ENCODE measurements around the gene LRP1.

Gene LRP1

GRCh38 chr12:57178213-57178612 lies 49.9 kb downstream of the LRP1 start:
- DNase-seq (ENCODE audit: low read depth in 1 of 2, low spot score in 1 of 2), result no peak
- no peak overlapping the region for H3K27ac ChIP-seq (replicated peaks)
- H3K27me3 ChIP-seq (ENCODE audit: insufficient read depth, poor library complexity, severe bottlenecking), result peaks cover 11% of the 10 kb centered on the region
- no peak overlapping the region for H3K4me3 ChIP-seq (replicated peaks; ENCODE audit: insufficient read depth, low read length)
- TF ChIP-seq CTCF (IDR thresholded peaks at IDR 0.05; ENCODE audit: insufficient read depth, low read length), result no peak
- no peak for TF ChIP-seq SPI1 (IDR thresholded peaks at IDR 0.05; ENCODE audit: borderline replicate concordance, low read depth)
- TF ChIP-seq POLR2AphosphoS5 (IDR thresholded peaks at IDR 0.05; ENCODE audit: low read depth), result no peak
- TF ChIP-seq GABPA (IDR thresholded peaks at IDR 0.05; ENCODE audit: low read depth), result no peak
- TF ChIP-seq, protein P1, sequence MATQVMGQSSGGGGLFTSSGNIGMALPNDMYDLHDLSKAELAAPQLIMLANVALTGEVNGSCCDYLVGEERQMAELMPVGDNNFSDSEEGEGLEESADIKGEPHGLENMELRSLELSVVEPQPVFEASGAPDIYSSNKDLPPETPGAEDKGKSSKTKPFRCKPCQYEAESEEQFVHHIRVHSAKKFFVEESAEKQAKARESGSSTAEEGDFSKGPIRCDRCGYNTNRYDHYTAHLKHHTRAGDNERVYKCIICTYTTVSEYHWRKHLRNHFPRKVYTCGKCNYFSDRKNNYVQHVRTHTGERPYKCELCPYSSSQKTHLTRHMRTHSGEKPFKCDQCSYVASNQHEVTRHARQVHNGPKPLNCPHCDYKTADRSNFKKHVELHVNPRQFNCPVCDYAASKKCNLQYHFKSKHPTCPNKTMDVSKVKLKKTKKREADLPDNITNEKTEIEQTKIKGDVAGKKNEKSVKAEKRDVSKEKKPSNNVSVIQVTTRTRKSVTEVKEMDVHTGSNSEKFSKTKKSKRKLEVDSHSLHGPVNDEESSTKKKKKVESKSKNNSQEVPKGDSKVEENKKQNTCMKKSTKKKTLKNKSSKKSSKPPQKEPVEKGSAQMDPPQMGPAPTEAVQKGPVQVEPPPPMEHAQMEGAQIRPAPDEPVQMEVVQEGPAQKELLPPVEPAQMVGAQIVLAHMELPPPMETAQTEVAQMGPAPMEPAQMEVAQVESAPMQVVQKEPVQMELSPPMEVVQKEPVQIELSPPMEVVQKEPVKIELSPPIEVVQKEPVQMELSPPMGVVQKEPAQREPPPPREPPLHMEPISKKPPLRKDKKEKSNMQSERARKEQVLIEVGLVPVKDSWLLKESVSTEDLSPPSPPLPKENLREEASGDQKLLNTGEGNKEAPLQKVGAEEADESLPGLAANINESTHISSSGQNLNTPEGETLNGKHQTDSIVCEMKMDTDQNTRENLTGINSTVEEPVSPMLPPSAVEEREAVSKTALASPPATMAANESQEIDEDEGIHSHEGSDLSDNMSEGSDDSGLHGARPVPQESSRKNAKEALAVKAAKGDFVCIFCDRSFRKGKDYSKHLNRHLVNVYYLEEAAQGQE (IDR thresholded peaks at IDR 0.05; ENCODE audit: insufficient replicate concordance, low read depth), result no peak

DNA sequence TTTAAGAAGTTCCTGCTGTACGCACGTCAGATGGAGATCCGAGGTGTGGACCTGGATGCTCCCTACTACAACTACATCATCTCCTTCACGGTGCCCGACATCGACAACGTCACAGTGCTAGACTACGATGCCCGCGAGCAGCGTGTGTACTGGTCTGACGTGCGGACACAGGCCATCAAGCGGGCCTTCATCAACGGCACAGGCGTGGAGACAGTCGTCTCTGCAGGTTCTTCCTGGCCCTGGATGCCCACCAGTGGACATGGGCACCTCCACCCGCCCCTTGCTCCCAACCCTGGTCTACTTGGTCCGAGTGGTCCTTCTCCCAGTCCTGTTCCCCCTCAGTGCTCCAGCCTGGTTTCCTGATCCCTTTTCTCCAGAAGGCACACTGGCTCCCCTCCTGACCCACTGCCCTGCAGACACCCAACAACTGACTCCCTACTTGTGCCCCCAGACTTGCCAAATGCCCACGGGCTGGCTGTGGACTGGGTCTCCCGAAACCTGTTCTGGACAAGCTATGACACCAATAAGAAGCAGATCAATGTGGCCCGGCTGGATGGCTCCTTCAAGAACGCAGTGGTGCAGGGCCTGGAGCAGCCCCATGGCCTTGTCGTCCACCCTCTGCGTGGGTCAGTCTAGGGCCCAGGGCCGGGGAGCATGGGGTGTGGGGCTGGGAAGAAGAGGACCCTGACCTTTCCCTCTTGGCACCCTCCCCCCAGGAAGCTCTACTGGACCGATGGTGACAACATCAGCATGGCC lies 51.2 kb downstream of the LRP1 start:
- Histone ChIP-seq H3K4me3 (replicated peaks; ENCODE audit: insufficient read depth, low read length) (no peak overlapping the region), H3K27me3 (ENCODE audit: insufficient read depth, poor library complexity, severe bottlenecking) (peaks cover 11% of the 10 kb centered on the region), H3K27ac (replicated peaks) (no peak overlapping the region)
- DNase-seq (ENCODE audit: low read depth in 1 of 2, low spot score in 1 of 2), result no peak
- TF ChIP-seq SPI1 (IDR thresholded peaks at IDR 0.05; ENCODE audit: borderline replicate concordance, low read depth) (no peak), CTCF (IDR thresholded peaks at IDR 0.05; ENCODE audit: insufficient read depth, low read length) (no peak), GABPA (IDR thresholded peaks at IDR 0.05; ENCODE audit: low read depth) (no peak), POLR2AphosphoS5 (IDR thresholded peaks at IDR 0.05; ENCODE audit: low read depth) (no peak)
- TF ChIP-seq, protein P1 (IDR thresholded peaks at IDR 0.05; ENCODE audit: insufficient replicate concordance, low read depth), result no peak

DNA sequence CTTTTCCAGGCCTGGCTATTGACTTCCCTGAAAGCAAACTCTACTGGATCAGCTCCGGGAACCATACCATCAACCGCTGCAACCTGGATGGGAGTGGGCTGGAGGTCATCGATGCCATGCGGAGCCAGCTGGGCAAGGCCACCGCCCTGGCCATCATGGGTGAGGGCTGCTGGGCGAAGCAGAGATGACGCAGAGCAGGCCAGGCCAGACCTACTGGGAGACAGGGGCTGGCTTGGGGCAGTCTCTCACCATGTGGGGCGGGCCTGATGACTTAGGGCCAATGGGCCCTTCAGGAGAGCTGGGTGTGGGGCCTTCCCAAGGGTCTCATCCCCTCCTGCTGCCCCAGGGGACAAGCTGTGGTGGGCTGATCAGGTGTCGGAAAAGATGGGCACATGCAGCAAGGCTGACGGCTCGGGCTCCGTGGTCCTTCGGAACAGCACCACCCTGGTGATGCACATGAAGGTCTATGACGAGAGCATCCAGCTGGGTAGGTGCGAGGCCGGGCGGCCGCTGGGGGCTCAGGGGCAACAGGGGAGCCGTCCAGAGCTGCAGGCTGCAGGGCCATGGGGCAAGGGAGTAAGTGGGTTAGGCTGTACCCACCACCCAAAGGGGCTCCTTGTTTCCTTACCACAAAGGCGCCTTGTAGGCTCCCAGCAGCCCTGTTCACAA lies 52.2 kb downstream of the LRP1 start:
- Histone ChIP-seq H3K27ac (replicated peaks) (no peak overlapping the region), H3K27me3 (ENCODE audit: insufficient read depth, poor library complexity, severe bottlenecking) (peaks cover 11% of the 10 kb centered on the region), H3K4me3 (replicated peaks; ENCODE audit: insufficient read depth, low read length) (no peak overlapping the region)
- DNase-seq (ENCODE audit: low read depth in 1 of 2, low spot score in 1 of 2), result no peak
- TF ChIP-seq CTCF (IDR thresholded peaks at IDR 0.05; ENCODE audit: insufficient read depth, low read length), result no peak
- no peak for TF ChIP-seq SPI1 (IDR thresholded peaks at IDR 0.05; ENCODE audit: borderline replicate concordance, low read depth)
- no peak for TF ChIP-seq POLR2AphosphoS5 (IDR thresholded peaks at IDR 0.05; ENCODE audit: low read depth)
- no peak for TF ChIP-seq GABPA (IDR thresholded peaks at IDR 0.05; ENCODE audit: low read depth)
- TF ChIP-seq, protein P1 (IDR thresholded peaks at IDR 0.05; ENCODE audit: insufficient replicate concordance, low read depth), result no peak
